ENCODE data around the gene FLT3.

FLT3 gene

DNA sequence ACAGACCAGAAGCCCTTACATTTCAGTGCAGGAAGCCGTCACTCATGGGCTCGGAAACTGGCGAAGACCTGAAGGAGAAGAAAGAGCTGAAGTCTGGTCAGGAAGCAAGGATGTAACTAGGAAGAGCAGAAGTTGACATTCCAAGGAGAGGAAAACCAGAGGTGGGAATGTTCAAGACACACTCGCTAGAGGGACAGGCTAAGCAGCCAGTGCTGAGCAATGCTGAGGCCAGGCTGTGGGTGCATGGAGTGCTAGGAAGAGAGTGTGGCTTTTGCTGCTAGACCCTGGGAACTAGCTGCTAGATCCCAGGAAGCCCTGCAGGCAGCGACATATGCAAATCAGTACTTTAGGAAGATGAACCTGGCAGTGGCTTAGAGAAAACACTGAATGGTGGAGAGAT, 99.8 kb downstream of the FLT3 start:
- no peak for DNase-seq

DNA sequence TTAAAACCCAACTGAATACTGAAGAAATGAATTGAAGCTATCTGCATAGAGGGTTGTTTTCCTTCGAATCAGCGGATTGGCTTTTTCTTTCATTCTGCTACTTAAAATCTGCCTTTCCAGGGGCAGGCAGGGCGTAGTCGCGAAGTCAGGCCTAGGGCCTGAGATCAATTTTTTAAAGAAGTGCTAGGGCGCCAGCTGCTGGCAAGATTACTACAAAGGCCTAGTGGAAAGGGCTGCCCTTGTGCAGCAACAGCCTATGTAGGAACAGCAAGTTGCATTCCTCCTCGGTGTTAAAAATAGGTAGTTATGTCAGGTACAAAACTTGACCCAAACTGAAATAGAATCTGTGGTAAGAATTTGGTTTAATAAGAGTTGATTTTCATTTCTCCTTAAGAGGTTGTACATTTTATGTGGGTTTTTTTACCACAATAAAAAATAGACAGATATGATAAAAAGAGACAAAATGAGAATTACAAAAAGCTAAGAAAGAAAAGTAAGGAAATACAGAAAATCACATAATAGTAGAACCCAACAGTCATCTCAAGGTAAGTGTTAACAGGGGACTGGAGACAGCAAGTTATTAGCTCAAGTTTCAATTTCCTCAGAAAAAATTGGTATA, 102.4 kb downstream of the FLT3 start:
- DNase-seq = no peak

DNA sequence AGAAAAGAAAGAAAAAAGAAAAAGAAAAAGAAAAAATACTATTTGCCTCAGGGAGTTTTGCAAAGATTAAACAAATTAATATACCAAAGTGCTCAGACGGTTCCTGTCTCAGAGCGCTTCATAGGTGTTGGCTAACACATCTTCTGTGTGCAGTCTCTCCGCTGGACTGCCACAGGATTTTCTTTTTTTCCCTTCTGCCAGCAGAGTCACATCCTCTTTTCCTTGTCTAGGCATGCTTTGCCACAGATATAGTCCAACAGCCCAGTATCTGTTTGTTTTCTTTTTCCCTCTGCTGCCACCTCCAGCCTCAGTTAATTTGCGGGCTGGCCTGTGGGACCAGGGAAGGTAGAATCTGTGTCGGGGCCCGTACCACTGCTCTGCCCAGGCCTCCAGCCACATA, 108.5 kb downstream of the FLT3 start:
- no peak for DNase-seq

DNA sequence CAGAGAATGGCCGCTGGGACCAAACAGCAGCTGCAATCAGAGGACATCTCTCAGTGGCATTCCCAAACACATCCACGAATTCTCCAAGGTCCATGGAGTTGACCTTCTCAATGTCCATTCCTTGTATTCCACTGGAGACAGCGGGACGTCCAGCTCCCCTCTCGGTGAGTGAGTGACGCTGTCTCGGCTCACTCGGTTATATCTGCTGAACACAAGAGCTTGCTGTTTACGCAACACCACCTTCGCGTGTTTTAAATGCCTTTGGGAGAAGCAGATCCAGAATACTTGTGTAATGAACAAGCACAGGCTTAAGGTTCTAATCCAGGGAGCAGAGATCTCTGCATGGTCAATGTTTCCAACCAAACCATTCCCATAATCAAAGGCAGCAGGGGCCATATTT, 111.9 kb downstream of the FLT3 start, which contains the start of gene URAD:
URAD (minus strand) TSS at position 174 of the 400 bp plus-strand sequence; CDS start at position 118, 56 bp downstream.
- DNase-seq = no peak

DNA sequence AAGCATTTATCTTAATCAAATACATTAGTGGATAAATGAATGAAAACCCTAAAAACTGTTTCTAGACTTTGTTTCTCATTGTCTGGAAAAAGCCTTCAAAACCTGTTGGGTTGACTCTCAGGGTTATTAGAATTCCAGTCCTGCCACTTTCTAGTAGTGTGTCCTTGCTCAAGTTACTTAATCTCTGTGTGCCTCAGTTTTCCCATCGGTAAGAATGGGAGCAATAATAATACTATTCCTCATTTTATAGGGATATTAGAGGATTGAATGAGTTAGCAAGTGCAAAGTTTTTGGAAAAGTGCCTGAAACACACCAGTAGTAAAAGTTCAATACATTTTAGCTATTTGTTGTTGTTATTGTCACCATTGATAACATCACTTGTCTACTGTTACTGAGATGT, 114.8 kb downstream of the FLT3 start:
- no peak for DNase-seq

DNA sequence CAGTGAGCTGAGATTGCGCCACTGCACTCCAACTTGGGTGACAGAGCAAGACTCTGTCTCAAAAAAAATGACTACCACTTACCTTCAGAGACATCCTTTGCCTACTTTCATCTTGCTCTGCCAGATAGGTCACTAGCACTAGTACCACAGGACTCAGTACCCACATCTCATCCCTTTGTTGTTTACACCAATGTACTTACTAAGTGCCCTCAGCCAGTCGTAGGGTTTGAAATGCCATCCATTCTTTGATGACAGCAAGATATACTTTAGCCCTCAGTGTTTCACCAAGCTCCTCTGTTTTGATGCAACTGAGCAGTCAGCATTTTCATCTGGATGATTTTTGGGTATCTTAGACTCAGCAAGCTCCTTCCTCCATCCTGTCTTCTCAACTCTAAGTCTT, 118.0 kb downstream of the FLT3 start:
- no peak for DNase-seq

DNA sequence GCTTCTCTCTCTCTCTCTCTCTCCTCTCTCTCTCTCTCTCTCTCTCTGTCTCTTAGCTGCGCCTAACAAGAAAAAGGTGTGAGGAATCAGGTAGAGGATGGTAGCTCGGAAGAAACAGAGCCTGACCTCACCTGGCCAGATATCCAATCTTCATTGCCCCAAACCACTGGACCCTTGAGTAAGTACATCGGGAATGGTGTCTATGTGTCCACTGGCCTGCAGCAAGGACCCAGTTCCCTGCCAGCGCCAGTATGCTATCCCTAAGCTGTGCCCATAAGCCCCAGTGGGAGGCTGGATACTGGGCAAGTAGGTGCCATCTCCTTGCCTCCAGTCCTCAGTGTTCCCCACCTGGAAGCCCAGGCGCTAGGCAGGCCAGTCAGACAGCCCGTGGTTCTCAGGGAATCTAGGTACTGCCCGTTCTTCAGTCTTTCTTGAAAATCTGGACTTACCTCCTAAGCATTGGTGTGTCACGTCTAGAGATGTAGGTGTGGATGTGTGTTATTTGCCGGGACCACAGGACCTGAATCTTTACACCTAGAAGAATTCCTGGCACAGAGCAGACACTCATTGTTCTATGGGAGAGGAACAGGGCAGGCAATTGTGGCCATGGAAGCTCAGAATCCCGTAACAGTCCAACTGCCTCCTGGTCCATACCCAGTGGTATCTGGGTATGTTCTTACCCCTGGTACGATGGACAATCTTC, 119.2 kb downstream of the FLT3 start:
- DNase-seq = no peak

DNA sequence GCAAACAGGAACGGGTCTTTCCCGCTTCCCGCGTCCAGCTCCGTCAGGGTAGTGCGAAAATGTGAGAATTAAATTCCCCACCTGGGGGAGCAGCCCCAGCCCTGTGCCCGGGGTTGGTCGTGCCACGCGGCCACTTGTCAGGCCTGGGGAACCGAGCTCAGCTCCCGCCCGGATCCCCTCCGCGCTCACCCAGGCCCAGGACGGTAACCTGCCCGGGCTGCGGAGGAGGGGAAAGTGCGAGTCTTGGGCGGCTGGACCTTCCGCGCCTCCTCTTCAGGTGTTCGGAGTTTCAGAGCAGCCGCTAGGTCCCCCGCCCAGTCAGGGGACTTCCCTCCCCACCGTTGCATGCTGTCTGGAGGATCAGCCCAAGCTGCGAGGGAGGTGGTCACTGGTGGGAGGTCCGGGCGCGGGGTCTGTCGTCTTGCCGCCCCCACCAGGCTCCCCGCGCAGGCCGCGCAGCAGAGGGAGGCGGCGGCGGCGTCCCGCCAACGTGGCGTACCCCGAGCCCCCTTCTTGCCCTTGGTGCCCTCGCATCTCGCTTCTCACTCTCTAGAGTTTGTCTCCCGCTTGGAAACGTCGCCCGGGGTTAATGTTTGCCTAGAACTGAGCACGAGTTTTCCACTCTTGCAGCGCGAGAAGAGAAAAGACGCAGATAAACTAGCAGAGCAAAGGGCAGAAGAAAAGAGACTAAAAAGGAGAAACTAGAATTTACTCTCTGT, 119.9 kb downstream of the FLT3 start:
- no peak for DNase-seq

DNA sequence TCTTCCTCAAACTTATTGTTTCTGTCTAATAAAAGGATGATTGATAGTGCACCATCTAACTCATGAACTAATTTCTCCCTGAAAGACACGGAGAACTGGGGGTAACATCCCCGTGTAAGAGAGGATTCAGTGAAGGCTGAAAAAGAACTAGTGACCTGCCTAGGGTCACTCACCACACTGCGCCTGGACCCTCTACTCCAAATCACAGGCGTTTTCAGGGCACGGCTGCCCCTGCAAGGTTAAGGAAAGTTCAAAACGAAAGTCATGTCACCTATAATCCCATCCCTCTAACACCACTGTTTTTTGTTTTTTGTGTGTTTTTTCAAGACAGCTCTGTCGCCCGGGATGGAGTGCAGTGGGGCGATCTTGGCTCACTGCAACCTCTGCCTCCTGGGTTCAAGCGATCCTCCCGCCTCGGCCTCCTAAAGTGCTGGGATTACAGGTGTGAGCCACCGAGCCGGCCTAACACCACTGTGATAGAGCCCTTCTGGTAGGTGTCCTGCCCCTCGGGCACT, 120.6 kb downstream of the FLT3 start:
- no peak for DNase-seq

DNA sequence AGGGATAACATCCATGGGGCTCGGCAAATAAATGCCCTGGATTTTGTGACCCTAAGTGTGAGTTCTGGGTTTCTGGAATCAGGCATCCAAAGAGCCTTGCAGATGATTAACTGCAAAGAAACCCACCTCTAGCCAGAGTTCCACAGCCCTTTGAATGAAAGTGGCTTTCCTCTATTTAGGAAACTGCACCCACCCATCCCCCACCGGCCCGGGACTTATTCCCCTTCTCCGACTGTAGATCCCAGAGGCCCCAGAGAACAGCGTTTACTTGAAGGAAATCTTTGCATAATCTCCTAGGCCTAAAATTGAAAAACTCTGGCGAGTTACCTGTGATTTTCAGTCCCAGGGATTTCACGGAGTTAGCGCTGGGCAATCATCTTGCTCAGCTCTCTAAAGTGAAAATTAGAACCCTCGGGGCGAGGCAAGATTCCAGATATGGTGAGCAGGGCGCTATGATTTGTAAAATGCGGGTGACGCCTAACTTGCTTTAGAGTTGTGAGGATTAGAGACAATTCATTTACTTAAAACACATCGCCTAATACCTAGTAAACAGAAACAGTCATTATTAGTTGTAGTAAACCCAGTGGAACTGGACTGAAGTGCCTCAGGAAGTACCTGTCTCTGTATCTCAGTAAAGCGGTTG, 121.3 kb downstream of the FLT3 start:
- no peak for DNase-seq

DNA sequence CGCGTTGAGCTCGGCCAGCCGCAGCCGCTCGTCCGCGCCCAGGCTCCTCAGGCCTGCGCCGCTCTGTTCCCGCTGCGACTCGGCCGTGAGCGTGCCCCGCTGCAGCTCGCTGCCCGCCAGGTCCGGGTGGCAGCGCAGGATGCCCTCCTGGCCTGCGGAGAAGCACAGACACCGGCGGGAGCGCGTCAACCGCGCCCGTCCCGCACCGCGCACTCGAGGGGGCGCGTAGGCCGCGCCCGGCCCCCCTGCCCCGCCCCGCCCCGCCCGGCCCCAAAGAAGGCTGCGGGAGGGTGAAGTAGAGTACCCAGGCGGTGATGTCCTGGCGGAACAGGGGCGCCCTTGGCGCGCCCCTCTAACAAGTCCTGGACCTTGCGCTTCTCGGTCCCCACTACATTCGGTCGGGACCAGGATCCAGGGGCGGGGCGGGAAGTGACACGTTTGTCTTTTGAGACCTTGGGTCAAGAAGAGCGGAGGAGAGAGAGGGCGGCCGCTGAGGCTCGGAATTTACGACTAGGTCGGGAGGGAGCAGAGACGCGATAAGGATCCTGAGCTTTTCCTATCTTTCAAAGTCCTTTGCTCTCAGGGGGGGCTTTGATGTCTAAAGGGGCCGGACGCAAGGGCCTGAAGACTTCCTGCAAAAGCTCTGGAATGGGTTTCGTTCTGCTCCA, 121.9 kb downstream of the FLT3 start:
- DNase-seq = no peak

DNA sequence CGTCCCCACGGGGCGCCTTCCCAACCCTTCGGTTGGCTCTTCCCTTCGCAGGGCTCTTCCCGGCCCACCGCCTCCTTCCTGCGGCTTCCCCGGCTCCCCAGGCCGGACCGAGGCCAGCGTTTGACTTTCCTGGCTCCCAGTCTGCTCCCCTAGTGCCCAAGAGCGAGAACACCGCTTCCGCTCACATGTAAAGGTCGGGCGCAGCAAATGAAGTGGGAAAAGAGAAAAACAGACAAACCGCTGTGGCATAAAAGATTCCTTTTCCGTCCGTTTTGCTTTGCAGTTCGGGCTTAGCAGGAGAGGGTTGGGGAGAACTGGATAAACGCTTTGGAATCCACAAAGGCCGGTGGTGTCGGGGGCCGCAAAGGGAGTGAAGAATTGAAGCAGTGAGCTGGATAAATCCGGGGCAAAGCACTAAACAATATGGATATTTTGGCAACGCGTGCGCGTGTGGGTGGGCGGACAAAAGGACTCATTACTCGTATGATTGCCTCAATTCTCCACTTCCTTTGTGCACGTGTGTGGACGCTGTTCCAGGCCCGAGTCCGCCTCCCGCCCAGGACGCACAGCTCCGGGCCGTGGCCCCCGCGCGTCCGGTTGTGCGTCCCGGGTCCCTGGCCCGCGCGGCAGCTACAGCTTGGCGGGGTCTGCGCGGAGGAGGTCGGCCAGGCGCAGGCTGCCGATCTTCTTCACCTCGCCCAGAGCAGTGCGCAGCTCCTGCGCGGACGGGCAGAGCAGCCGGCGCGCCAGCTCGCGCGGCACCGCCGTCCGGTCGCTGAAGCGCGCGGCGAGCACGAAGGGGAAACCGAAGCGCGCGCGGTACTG, 122.7 kb downstream of the FLT3 start:
- DNase-seq = no peak

DNA sequence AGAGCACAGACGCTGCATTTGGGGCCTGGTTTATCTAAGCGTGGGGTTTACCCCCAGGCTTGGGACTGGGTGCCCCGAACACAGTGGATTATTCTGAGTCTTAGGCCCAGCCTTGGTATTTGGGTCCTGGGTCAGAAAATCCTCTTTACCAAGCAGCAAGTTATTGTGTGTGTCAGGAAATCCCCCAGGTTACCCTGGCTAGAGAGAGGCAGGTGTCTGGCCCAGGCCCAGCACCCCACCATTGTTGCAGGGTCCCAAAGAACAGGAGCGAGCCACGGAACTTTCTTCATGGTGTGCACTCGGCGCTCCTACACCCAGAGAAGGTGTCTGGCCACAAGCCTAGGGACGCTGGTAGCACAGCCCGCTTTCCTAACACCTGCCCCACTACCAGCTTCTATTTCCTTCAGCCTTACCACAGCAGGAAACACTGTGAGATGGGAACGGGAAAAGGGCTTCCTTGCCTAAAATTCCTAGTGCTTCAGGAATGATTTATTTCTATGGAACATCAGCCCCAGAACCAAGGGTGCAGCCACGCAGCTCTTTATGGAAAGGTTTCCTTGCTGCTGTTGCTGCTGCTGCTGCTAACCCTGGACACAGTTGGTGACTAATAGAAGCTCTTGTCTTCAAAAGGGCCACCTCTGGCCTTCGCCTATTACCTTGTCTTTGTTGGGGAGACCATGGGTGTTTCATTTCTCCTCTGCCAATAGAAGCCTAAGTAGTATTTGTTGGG, 123.8 kb downstream of the FLT3 start:
- DNase-seq = no peak

DNA sequence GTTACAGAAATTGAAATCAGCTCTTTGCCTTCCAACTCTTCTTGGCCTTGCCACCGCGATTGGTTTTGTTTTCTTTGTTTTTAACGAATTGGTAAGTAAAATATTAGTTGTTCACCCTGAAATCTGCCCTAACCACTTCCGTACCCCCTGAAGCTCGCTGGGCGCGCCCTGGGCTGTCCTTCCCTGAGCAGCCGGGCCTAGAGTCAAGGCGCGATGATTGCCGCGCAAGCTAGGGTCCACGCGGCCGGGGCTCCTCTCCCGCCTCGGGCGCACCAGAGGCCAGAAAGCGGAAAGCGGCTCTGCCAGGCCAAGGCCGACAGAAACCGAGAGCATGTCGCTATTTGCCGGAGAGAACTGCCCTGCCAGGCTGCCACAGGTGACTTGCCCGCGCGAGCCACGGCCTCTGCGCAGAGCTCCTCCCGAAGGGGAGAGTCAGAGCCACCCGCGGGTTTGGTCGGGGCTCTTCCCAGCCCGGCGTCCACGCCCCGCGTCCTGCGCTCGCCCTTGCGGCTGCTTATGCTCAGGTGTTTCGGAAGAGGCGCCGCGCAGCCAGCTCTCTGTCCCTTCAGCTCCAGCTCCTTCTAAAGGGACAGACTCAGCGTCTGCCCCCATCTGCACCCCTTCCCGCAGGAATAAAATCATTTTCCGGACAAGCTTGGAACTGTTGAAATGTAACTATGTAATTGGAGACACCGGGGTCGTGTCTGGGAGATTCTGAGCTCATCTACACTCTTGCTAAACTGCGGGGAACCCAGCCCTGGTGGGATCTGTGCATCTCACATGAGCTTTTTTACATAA, 124.6 kb downstream of the FLT3 start:
- no peak for DNase-seq

DNA sequence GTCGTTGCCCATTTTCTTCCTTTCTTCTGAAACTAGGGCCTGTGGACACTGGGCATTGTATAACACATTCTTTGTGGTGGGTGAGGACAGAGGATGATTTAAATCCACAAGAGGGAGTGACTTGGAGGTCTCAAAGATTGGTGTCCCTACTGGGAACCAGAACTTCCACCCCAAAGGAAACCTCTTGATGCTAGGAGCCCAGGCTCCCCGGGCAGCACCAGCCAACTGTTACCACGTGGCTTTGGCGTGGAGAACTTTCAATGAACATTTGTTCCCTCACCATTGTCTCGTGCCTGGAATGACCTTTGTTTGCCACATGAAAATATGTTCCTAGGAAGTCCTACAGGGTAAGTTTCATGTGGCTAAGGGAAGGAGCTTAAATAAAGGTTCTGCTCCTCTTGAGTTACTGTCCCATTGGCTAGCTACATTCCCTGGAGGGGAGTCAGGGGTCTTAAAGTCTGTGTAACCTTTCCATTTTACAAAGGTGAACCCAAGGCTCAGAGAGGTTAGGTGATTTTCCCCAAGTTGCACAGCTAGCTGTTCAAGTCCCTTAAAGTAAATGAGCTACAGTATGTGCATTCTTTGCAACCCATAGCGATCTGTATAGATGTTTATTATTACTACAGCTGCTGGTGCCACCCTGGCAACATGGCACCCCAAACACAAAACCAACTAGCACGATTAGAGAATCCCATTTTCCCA, 126.3 kb downstream of the FLT3 start:
- DNase-seq = no peak

DNA sequence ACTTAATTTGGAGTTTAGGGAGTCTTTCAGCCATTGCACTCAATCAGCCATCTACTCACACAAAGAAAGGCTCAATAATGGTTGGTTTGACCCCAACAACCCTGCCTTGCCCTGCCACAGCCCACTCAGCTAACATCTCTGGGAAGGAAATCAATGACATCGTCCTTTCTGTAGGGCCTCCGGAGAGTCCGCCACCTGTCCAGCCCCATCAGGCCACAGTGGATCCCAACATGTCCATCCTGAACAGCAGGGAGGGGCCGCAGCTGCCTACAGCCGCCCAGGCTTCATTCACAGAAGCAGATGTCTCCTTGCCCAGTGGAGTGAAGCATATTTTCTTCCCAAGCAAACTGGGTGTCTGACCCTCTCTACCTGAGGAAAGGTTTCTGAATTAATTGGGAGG, 127.1 kb downstream of the FLT3 start:
- no peak for DNase-seq

DNA sequence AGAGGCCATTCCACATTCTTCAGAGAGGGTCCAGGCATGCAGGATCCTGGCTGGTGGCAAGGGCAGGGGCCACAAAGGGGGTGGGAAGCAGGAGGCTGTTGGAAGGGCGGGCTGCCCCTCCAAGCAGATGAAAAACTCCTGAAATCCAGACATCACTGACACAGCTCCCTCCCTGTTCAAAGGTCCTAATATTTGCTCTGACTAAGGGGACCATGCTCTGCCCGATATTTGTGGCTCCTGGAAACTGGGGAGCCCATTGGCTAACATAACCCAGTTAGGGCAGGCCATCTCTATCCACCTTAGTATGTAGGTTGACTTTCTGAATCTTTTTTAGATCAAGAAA, 127.9 kb downstream of the FLT3 start:
- DNase-seq = no peak

DNA sequence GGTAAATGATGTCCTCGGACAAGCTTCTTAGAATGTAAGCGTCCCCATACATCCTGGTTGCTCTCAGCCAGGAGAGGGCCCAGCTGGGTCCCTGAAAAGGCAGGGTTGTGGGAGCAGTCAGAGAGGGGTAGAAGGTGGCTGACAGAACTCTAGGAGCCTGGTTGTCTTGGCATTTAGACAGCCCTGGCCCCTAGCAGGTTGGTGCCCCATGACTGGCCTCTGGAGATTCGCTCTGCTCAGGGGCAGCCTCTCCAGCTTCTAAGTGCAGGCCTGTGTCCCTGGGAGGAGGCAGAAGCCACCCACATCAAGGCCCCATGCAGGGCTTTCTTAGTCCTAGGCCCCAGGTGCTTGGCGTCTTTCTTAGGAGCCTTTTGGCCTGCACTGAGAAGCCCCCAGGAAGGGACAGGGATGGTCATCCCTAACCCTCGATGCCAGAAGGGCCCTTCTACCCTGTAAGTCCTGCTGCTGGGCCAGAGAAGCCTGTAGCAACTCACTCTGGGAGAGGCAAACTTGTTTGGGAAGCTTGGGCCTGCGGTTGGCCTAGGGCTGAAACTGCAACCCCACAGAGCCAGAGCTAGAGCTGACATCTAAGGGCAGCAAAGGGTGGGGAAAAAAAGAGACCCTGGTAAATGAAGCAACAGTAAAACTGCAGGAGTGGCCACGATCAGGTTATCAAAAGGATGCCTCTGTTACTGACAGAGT, 128.4 kb downstream of the FLT3 start:
- DNase-seq = no peak

DNA sequence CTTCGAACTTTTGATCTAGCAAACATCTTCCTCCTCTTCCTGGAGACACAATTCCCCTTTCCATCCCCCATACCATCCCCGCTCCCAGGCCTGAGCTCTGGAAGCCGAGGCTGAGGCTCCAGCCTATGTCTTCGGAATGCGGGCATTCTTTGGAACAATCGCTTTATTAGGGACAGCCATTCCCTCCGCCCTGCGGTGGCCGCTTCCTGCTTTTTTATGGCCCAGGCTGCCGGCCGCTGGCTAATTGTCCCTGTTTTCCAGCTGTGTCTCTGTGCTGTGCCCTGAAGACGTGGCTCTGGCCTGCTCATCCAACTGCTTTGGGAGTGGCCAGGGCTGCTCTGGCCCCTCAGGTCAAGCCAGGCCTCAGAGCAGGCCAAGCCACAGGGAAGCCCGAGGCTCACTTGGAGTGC, 129.1 kb downstream of the FLT3 start:
- DNase-seq = no peak

All from activated CD4-positive, alpha-beta T cell treated with anti-CD3 and anti-CD28 coated beads, Interleukin-2, amount 50 U/mL, for 4 hours (primary cell).